ENCODE data around the gene TMED9. TPM values are rescaled to one million over a fixed set of nuclear protein-coding genes. Genes with fewer than 3 reads are reported as not detected.

The TMED9 gene
- total RNA-seq, 1 experiment from 2014 or later: 483 TPM

DNA sequence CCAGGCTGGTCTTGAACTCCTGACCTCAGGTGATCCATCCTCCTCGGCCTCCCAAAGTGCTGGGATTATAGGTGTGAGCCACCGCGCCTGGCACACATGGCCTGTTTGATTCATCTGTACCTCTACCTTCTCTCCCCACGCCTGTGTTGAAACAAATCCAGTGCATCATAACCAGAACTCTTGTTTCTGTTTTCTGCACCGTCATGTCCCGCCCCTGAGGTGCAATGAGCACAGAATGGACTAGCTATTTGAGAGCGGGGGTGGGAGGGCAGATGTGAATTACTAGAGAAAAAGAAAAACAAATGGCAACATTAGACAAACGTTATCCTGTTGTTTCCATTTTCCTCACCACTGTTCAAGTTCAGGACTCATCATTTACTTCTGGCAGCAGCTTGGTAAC, 27.0 kb upstream of the TMED9 start:
- Histone ChIP-seq H3K4me3 (no peak overlapping the region), H3K9me3 (peaks cover 13% of the 10 kb centered on the region), H3K27me3 (peaks cover 3% of the 10 kb centered on the region)

GRCh38 chr5:177568326-177568725, 23.7 kb upstream of the TMED9 start:
- Histone ChIP-seq H3K36me3 (no peaks in the 10 kb centered on the region), H3K9me3 (no peaks in the 10 kb centered on the region), H3K27me3 (peaks cover 5% of the 10 kb centered on the region), H3K4me3 (no peak overlapping the region)
- DNase-seq: no peak

More for the DNA sequence above, 27.0 kb upstream of the TMED9 start:
- DNase-seq: no peak
- no peaks in the 10 kb centered on the region; the same call in 1 of the 2 replicates for H3K36me3 ChIP-seq

GRCh38 chr5:177569894-177570293, 22.1 kb upstream of the TMED9 start:
- DNase-seq: no peak
- Histone ChIP-seq H3K36me3 (no peaks in the 10 kb centered on the region), H3K27me3 (peaks cover 20% of the 10 kb centered on the region), H3K9me3 (no peaks in the 10 kb centered on the region), H3K4me3 (no peak overlapping the region)

GRCh38 chr5:177575488-177575887, 16.5 kb upstream of the TMED9 start:
- no peaks in the 10 kb centered on the region for H3K36me3 ChIP-seq
- DNase-seq: no peak
- peaks cover 44% of the 10 kb centered on the region for H3K27me3 ChIP-seq
- no peak overlapping the region for H3K4me3 ChIP-seq
- H3K9me3 ChIP-seq: no peaks in the 10 kb centered on the region

DNA sequence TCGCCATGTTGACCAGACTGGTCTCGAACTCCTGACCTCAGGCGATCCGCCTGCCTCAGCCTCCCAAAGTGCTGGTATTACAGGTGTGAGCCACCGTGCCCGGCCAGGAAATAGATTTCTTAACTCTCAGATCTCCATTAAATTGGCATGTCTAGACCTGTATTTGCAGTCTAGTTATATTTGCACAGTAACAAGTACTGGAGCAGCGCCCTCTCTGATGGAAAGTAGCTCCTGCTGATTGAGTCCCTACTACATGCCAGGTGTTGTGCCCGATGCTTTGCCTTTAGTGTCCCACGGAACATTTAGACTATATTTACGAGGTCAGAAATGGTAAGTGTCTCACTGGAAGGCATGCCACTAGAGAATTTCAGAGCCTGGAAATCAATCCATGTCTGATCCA, 15.8 kb upstream of the TMED9 start:
- Histone ChIP-seq H3K27me3 (peaks cover 44% of the 10 kb centered on the region), H3K4me3 (no peak overlapping the region), H3K36me3 (no peaks in the 10 kb centered on the region), H3K9me3 (no peaks in the 10 kb centered on the region)
- no peak for DNase-seq

- no peaks in the 10 kb centered on the region for H3K9me3 ChIP-seq
These were observed 13.7 kb upstream of the TMED9 start for GRCh38 chr5:177578316-177578715.

GRCh38 chr5:177588413-177588909, 3.5 kb upstream of the TMED9 start:
- Histone ChIP-seq H3K27me3 (peaks cover 66% of the 10 kb centered on the region), H3K36me3 (peaks cover 12% of the 10 kb centered on the region), H3K9me3 (no peaks in the 10 kb centered on the region), H3K4me3 (no peak overlapping the region)
- no peak for DNase-seq

More at GRCh38 chr5:177578316-177578715, 13.7 kb upstream of the TMED9 start:
- no peaks in the 10 kb centered on the region for H3K36me3 ChIP-seq
- no peak for DNase-seq
- no peak overlapping the region for H3K4me3 ChIP-seq
- peaks cover 41% of the 10 kb centered on the region for H3K27me3 ChIP-seq

DNA sequence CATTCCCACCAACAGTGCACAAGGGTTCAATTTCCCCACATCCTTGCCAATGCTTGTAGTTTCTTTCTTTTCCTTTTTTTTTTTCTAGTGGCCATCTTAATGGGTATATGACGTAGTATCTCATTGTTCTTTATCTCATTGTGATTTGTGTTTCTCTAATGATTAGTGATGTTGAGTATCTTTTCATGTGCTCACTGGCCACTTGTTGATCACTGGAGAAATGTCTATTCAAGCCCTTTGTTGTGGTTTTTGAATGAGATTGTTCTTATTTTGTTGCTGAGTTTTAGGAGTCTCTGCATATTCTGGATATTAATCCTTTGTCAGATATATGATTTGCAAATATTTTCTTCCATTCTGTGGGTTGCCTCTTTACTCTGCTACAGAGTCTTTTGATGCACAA, 1.6 kb upstream of the TMED9 start:
- DNase-seq: no peak
- H3K36me3 ChIP-seq: peaks cover 32% of the 10 kb centered on the region
- H3K9me3 ChIP-seq: no peaks in the 10 kb centered on the region
- peaks cover 52% of the 10 kb centered on the region for H3K27me3 ChIP-seq
- H3K4me3 ChIP-seq: no peak overlapping the region; the same call in 1 of the 2 replicates

DNA sequence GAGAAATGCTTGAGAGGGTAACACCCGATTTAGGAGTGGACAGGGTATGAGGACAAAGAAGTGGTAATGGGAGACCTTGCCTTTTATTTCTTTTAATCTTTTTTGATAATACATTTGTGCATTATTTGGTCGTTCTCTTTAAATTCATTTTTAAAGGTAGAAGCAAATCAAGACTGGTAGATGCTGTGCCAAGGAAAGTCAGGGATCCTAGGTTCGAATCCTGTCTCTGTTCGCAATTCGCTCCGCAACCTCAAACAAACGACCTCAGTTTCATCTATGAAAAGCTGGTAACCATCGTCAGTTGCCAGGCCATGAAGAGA, 353 bp upstream of the TMED9 start:
- no peak for DNase-seq
- Histone ChIP-seq H3K36me3 (peaks cover 44% of the 10 kb centered on the region), H3K27me3 (peaks cover 46% of the 10 kb centered on the region), H3K9me3 (no peaks in the 10 kb centered on the region), H3K4me3 (peak overlapping the region; percentile 88)

DNA sequence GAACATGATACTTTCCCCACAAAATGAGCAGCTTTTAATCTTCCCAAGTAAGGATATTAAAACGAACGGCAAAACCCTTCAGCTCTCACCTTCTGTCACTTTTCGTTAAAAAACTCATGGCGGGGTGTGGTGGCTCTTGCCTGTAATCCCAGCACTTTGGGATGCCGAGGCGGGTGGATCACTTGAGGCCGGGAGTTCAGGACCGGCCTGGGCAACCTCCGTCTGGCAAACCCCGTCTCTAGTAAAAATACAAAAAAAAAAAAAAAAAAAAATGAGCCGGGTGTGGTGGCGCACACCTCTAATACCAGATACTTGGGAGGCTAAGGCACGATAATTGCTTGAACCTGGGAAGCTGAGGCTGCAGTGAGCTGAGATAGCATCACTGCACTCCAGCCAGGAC, 902 bp downstream of the TMED9 start:
- H3K9me3 ChIP-seq: no peaks in the 10 kb centered on the region
- H3K27me3 ChIP-seq: peaks cover 33% of the 10 kb centered on the region
- peaks cover 47% of the 10 kb centered on the region for H3K36me3 ChIP-seq
- peak overlapping the region; percentile 88 for H3K4me3 ChIP-seq
- DNase-seq: no peak

DNA sequence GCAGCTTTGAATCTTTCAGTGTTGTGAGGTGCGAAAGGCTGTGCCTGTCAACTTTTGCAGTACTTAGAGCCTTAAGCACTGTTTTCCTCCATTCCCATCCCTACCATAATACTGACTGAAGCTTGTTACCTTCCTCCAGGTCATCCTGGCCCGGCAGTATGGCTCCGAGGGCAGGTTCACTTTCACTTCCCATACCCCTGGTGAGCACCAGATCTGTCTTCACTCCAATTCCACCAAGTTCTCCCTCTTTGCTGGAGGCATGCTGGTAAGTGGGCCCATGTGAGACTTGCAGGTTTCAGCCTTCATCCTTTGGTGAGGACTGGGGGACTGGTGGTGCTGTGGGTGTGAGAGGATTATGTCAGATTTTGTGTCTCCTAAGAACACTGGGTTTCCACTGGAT, 1.5 kb downstream of the TMED9 start:
- Histone ChIP-seq H3K27me3 (peaks cover 29% of the 10 kb centered on the region), H3K9me3 (no peaks in the 10 kb centered on the region), H3K36me3 (peaks cover 47% of the 10 kb centered on the region), H3K4me3 (peak overlapping the region; percentile 88)
- no peak for DNase-seq

GRCh38 chr5:177594071-177594470, 2.1 kb downstream of the TMED9 start:
- Histone ChIP-seq H3K27me3 (peaks cover 25% of the 10 kb centered on the region), H3K9me3 (no peaks in the 10 kb centered on the region), H3K4me3 (no peak overlapping the region; the same call in 1 of the 2 replicates), H3K36me3 (peaks cover 47% of the 10 kb centered on the region)
- no peak for DNase-seq

DNA sequence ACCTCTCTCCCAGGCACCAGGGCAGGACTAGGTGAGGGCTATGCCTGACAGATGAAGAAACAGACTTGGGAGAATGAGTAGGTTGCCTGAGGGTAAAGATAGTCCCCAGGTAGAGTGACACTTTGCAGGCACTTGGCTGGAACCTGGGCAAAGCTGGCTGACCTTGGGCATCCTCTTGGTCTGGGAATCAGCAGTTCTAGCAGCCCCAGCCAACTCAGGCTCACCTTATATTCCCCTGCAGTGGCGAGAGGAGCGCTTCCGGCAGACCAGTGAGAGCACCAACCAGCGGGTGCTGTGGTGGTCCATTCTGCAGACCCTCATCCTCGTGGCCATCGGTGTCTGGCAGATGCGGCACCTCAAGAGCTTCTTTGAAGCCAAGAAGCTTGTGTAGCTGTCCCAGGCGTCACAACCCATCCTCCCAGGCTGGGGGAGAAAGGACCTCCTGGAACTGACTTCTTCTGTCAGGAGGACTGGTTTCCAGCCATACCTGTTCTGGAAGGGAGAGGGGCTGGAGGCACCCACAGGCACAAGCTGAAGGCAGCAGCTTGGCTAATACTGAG, 3.1 kb downstream of the TMED9 start:
- no peaks in the 10 kb centered on the region for H3K9me3 ChIP-seq
- peaks cover 15% of the 10 kb centered on the region for H3K27me3 ChIP-seq
- no peak overlapping the region for H3K4me3 ChIP-seq
- DNase-seq: no peak
- H3K36me3 ChIP-seq: peaks cover 47% of the 10 kb centered on the region

GRCh38 chr5:177595991-177596774, 4.2 kb downstream of the TMED9 start:
- Histone ChIP-seq H3K9me3 (no peaks in the 10 kb centered on the region), H3K36me3 (peaks cover 47% of the 10 kb centered on the region), H3K4me3 (no peak overlapping the region), H3K27me3 (peaks cover 4% of the 10 kb centered on the region)
- peak; percentile 65 for DNase-seq

DNA sequence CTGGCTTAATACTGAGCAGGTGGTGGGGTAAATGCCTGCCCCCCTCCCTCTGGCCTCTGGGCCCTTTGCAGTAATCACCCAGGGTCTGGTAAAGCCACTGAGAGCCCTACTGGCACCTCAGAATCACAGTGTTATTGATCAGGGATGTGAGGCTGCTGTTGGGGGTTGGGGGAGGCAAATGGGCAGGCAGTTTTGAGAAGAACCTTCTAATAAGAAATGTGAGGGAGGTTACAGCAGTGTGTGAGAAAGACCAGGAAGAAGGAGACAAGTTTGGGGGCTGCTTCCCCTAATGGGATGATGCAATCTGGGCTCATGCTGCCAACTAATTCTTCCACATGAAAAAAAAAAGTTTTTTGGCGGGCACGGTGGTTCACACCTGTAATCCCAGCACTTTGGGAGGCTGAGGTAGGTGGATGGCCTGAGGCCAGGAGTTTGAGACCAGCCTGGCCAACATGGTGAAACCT, 4.8 kb downstream of the TMED9 start:
- H3K27me3 ChIP-seq: no peaks in the 10 kb centered on the region; the same call in 1 of the 2 replicates
- peaks cover 47% of the 10 kb centered on the region for H3K36me3 ChIP-seq
- no peak for DNase-seq

DNA sequence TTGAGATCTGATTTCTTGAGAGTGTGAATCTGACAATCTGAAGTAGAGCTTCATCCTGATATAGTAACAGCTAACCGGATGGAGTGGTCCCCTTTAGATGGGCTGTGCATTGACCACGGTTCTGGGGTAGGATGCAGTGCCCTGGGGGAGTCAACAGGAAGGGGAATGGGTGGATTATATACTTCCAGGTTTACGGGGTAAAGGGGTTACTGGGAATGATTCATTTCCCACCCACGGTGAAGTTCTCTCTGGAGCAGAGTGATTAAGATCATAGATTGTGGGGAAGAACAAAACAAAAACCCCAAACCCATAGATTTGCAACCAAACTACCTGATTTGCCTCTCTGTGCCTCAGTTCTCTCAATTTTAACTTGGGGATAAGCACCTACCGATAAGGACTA, 6.5 kb downstream of the TMED9 start:
- H3K9me3 ChIP-seq: no peaks in the 10 kb centered on the region
- H3K36me3 ChIP-seq: peaks cover 35% of the 10 kb centered on the region
- H3K27me3 ChIP-seq: no peaks in the 10 kb centered on the region
- H3K4me3 ChIP-seq: no peak overlapping the region
- no peak for DNase-seq

More for the DNA sequence above, 4.8 kb downstream of the TMED9 start:
- Histone ChIP-seq H3K4me3 (no peak overlapping the region), H3K9me3 (no peaks in the 10 kb centered on the region)

DNA sequence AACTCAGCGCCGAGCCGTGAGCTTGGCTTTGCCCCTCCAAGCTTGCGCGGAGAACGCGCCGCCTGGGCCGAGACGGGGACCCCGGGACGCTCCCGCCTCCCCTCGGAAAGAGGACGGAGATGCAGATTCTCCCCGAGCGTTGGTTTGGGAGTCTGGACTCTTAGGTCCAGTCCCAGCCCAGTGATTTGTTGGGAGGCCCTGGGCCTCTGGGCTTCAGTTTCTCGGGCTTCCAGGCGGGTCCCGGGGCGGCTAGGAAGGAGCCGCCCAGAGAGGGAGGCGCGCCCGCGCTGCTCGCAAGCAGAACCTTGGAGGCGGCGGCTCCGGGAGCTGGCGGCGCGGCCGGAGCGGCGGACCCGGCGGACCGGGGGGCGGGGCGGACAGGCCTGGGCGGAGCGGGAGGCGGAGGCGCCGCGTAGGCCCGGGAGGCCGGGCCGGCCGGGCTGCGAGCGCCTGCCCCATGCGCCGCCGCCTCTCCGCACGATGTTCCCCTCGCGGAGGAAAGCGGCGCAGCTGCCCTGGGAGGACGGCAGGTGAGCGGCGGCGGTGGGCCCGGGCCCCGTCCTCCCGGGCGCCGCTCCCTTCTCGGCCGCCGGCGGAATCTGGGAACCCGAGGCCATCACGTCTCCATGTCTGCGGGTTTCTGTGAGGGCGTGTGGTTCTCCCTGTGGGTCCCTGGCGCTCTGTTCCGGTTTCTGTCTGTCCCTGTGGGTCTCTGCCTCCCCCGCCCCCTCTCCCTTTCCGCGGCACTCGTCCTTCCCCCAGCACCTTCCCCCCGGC, 7.9 kb downstream of the TMED9 start, which contains the start of gene B4GALT7:
Gene B4GALT7 (plus strand): TSS at position 402 of the 777 bp plus-strand sequence. CDS start 79 bp downstream, at position 481.
- peak within 1 kb of the TSS; percentile 80 for H3K4me3 ChIP-seq
- no peaks in the 10 kb centered on the region for H3K9me3 ChIP-seq
- DNase-seq: peak; percentile 87
- peaks cover 20% of the 10 kb centered on the region for H3K36me3 ChIP-seq
- no peaks in the 10 kb centered on the region for H3K27me3 ChIP-seq
